ENCODE results near the gene ELAPOR1. TPM values are rescaled to one million over a fixed set of nuclear protein-coding genes. Genes with fewer than 3 reads are reported as not detected.
"Not testable (repeated sequence)": the region's sequence is repeated elsewhere in the genome, so short reads cannot be mapped to it uniquely, and the experiment has no call there.

The ELAPOR1 gene
- total RNA-seq, 1 donor from 2014 or later = 14.6 TPM

DNA sequence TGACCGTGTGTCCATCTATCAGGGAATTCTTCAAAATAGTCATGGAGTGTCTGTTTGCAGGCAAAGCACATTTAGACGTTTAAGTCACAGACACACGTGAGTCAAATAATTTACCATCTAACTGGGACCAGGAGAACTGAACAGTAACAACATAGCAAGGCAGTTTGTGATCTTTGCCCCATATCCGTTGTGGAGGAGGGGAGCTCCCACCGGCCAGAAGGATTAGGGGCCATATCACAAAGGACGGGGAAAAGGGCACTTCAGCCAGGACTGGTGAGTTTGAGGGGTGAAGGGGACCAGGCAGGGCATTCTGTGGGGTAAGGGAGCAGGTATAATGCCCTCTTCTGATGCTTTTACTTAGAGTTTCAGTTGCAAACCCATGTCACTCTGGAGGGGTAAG lies 22.9 kb downstream of the ELAPOR1 start:
- Mint-ChIP-seq H3K36me3 (ENCODE audit: insufficient read depth) (no peaks in the 10 kb centered on the region), H3K27ac (peak overlapping the region; percentile 41), H3K27me3 (no peaks in the 10 kb centered on the region), H3K4me3 (ENCODE audit: low read depth) (no peak overlapping the region), H3K4me1 (ENCODE audit: low read depth) (peaks cover 47% of the 10 kb centered on the region), H3K9me3 (ENCODE audit: low read depth) (no peaks in the 10 kb centered on the region)
- TF ChIP-seq, protein P1, sequence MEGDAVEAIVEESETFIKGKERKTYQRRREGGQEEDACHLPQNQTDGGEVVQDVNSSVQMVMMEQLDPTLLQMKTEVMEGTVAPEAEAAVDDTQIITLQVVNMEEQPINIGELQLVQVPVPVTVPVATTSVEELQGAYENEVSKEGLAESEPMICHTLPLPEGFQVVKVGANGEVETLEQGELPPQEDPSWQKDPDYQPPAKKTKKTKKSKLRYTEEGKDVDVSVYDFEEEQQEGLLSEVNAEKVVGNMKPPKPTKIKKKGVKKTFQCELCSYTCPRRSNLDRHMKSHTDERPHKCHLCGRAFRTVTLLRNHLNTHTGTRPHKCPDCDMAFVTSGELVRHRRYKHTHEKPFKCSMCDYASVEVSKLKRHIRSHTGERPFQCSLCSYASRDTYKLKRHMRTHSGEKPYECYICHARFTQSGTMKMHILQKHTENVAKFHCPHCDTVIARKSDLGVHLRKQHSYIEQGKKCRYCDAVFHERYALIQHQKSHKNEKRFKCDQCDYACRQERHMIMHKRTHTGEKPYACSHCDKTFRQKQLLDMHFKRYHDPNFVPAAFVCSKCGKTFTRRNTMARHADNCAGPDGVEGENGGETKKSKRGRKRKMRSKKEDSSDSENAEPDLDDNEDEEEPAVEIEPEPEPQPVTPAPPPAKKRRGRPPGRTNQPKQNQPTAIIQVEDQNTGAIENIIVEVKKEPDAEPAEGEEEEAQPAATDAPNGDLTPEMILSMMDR (IDR thresholded peaks at IDR 0.05; ENCODE audit: unreplicated experiment) = no peak
- DNase-seq (ENCODE audit: low spot score, unreplicated experiment) = no peak

DNA sequence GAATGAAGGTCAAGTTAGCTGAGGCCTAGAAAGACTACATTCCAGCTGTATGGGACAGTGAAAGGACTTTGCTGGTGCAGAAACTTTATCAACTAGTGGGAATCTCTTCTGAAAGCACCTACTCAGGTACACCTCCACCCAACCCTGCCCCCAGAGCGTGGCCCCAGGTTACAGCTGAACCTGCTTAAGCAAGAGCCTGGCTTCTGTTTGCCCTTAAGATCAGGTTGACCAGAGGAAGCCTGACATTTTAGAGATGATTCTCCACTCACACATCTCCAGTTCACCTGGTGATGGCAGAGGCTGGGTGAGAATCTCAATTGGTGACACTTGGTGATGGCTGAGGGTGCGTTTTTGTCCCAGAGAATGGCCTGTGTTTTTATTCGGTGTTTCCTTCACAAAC lies 24.0 kb downstream of the ELAPOR1 start:
- H3K4me3 Mint-ChIP-seq (ENCODE audit: low read depth) = no peak overlapping the region

DNA sequence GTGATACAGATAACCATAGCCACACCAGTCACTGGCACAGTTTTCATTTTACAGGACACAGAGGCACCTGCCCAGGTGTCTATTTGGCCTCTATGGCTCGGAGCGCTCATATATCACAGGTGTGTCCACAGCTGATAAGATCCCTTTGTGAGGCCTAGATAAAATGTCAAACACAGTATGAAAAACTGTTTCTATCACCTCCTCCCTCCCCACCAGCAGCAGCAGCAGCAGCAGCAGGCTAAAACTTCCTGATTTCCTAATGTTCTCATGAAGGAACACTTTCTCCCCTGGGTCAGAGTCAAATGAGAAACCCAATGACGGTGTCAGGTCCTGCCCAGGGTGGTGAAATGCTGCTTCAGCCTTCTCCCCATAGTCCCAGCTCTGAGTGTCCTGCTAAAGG lies 24.4 kb downstream of the ELAPOR1 start:
- no peak for DNase-seq (ENCODE audit: low spot score, unreplicated experiment)
- Mint-ChIP-seq H3K27me3 (no peaks in the 10 kb centered on the region), H3K9me3 (ENCODE audit: low read depth) (no peaks in the 10 kb centered on the region), H3K36me3 (ENCODE audit: insufficient read depth) (no peaks in the 10 kb centered on the region), H3K27ac (peak overlapping the region; percentile 79), H3K4me3 (ENCODE audit: low read depth) (no peak overlapping the region), H3K4me1 (ENCODE audit: low read depth) (peaks cover 51% of the 10 kb centered on the region)
- TF ChIP-seq, protein P1 (IDR thresholded peaks at IDR 0.05; ENCODE audit: unreplicated experiment) = no peak

More for the DNA sequence above, 24.0 kb downstream of the ELAPOR1 start:
- Mint-ChIP-seq H3K9me3 (ENCODE audit: low read depth) (no peaks in the 10 kb centered on the region), H3K36me3 (ENCODE audit: insufficient read depth) (no peaks in the 10 kb centered on the region), H3K27ac (peak overlapping the region; percentile 79), H3K27me3 (no peaks in the 10 kb centered on the region), H3K4me1 (ENCODE audit: low read depth) (peaks cover 52% of the 10 kb centered on the region)
- TF ChIP-seq, protein P1 (IDR thresholded peaks at IDR 0.05; ENCODE audit: unreplicated experiment) = no peak
- DNase-seq (ENCODE audit: low spot score, unreplicated experiment) = no peak

DNA sequence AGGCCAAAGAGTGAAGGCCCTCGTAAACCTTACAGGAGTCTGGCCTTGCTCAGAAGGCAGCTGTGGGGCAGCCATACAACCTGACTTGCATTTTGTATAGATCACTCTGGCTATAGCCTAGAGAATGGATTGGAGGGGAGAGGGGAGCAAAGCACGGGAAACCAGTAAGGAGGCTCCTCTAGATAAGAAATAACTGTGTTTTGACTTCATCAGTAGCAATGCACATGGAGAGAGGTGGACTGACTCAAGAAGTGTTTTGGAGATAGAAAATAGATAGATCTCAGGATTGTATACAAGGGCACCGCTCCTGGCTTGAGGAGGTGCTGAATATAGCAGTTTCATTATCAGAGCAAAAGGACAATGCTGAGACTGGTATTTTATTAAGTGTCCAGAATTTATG lies 26.5 kb downstream of the ELAPOR1 start:
- H3K4me3 Mint-ChIP-seq (ENCODE audit: low read depth) = no peak overlapping the region
- peaks cover 33% of the 10 kb centered on the region for H3K4me1 Mint-ChIP-seq (ENCODE audit: low read depth)

DNA sequence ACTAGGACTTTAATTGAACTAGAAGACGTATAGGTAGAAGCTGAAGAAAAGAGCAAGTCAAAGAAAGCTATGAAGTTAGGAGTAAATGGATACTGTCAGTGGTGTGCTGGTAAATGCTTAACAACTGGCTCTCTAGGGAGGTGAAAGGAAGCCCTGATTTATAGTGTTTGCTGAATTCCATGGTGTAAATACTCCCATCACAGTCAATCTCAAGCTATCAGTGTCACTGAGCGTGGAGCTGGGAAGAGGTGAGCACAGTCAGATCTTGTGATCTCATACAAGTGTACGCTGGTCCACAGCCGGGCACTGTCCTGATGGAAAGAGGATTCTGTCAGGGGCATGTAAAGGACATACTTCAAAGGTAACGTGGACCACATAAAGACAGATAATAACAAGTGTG lies 28.3 kb downstream of the ELAPOR1 start:
- Mint-ChIP-seq H3K9me3 (ENCODE audit: low read depth) (no peaks in the 10 kb centered on the region), H3K27ac (no peak overlapping the region)

More for the DNA sequence above, 26.5 kb downstream of the ELAPOR1 start:
- no peaks in the 10 kb centered on the region for H3K36me3 Mint-ChIP-seq (ENCODE audit: insufficient read depth)
- DNase-seq (ENCODE audit: low spot score, unreplicated experiment) = no peak
- no peaks in the 10 kb centered on the region for H3K9me3 Mint-ChIP-seq (ENCODE audit: low read depth)
- H3K27ac Mint-ChIP-seq = no peak overlapping the region
- no peaks in the 10 kb centered on the region for H3K27me3 Mint-ChIP-seq
- TF ChIP-seq, protein P1 (IDR thresholded peaks at IDR 0.05; ENCODE audit: unreplicated experiment) = no peak

DNA sequence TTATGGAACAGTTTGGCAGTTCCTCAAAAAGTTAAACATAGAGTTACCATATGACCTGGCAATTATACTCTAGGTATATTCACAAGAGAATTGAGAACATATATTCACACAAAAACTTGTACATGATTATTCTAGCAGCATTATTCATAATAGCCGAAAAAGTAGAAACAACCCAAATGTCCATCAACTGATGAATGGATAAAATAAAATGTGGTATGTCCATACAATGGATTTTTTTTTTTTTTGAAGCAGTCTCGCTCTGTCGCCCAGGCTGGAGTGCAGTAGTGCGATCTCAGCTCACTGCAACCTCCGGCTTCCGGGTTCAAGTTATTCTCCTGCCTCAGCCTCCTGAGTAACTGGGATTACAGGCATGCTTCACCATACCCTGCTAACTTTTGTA lies 28.8 kb downstream of the ELAPOR1 start:
- H3K4me1 Mint-ChIP-seq (ENCODE audit: low read depth) = peaks cover 21% of the 10 kb centered on the region
- H3K4me3 Mint-ChIP-seq (ENCODE audit: low read depth); H3K9me3 Mint-ChIP-seq (ENCODE audit: low read depth); H3K27ac Mint-ChIP-seq; H3K36me3 Mint-ChIP-seq (ENCODE audit: insufficient read depth); H3K27me3 Mint-ChIP-seq; DNase-seq (ENCODE audit: low spot score, unreplicated experiment): not testable (repeated sequence)

More for the DNA sequence above, 28.3 kb downstream of the ELAPOR1 start:
- peaks cover 21% of the 10 kb centered on the region for H3K4me1 Mint-ChIP-seq (ENCODE audit: low read depth)
- DNase-seq (ENCODE audit: low spot score, unreplicated experiment) = no peak
- no peaks in the 10 kb centered on the region for H3K27me3 Mint-ChIP-seq
- H3K4me3 Mint-ChIP-seq (ENCODE audit: low read depth) = no peak overlapping the region
- TF ChIP-seq, protein P1 (IDR thresholded peaks at IDR 0.05; ENCODE audit: unreplicated experiment) = no peak
- no peaks in the 10 kb centered on the region for H3K36me3 Mint-ChIP-seq (ENCODE audit: insufficient read depth)

Data from progenitor cell of endocrine pancreas (in vitro differentiated cells).